DMS 273 treated with DMSO at 0.1 percent for 48 hours (cell line): ENCODE results near the gene CD164L2.
A peak's percentile ranks its signal among the peaks of the same experiment; 100 is the strongest.
"Not testable (repeated sequence)": the region's sequence is repeated elsewhere in the genome, so short reads cannot be mapped to it uniquely, and the experiment has no call there.

Source experiments
- DNase-seq: peaks from one replicate; lab custom pipeline; 2025; lab: John Stamatoyannopoulos, UW

The CD164L2 gene

DNA sequence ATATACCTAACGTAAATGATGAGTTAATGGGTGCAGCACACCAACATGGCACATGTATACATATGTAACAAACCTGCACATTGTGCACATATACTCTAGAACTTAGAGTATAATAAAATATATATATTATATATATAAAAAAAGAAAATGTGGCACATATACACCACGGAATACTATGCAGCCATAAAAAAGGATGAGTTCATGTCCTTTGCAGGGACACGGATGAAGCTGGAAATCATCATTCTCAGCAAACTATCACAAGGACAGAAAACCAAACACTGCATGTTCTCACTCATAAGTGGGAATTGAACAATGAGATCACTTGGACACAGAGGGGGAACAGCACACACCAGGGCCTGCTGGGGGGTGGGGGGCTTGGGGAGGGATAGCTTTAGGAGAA, 1.7 kb upstream of the CD164L2 start:
- DNase-seq, result not testable (repeated sequence)

DNA sequence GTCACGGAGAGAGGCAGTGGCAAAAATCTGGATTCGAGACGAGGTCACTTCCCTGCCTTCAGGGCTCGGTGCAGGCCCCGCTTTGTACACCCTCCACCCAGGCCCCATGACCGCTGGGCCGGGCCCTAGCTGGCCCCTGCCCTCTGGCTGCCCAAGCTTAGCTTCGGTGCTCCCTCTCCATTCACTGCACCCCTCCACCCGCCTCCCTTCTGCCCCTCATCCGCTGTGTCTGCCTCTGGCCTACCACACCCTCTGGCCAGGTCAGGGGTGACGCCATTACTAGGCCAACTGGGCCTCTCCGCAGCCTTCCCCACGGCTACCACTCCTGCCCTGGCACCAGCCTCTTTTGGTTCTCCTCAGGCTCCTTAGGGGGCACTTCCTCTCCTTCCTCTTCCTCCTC, 528 bp upstream of the CD164L2 start:
- DNase-seq, result no peak

DNA sequence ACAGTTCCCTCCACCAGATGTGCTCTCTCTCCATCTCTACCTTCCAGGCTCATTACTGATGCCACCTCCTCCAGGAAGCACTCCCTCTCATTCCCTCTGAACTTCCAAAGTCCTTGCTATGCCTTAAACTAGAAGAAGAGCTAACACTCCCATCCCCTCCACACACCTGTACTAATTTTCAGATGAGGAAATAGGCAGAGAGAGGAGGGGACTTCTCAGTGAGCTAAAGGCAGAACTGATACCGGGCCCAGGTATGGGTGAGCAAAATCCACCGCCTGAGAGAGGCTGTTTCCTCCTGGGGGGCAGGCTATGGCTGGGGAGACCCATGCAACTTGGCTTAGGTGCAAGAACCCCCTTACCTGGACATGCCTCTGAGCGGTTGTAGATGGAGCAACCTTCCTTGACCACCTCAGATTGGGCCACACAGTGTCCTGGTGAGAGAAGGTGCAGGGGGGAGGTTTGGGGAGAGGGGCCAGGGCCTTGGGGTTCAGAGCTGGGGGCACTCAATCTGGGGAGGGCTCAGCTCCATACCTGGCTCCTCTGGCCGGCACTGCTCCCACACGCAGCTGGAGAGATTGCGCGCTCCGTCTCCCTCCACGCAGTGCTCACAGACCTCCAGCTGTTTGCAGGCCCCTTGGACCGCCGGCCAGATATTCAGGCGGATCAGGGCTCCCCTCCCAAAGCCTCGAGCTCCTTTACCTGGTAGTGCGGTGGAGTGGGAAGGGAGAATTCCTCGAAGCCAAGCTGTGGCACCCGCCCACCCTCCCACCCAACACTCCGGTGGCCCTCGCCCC, 967 bp downstream of the CD164L2 start:
- no peak for DNase-seq

DNA sequence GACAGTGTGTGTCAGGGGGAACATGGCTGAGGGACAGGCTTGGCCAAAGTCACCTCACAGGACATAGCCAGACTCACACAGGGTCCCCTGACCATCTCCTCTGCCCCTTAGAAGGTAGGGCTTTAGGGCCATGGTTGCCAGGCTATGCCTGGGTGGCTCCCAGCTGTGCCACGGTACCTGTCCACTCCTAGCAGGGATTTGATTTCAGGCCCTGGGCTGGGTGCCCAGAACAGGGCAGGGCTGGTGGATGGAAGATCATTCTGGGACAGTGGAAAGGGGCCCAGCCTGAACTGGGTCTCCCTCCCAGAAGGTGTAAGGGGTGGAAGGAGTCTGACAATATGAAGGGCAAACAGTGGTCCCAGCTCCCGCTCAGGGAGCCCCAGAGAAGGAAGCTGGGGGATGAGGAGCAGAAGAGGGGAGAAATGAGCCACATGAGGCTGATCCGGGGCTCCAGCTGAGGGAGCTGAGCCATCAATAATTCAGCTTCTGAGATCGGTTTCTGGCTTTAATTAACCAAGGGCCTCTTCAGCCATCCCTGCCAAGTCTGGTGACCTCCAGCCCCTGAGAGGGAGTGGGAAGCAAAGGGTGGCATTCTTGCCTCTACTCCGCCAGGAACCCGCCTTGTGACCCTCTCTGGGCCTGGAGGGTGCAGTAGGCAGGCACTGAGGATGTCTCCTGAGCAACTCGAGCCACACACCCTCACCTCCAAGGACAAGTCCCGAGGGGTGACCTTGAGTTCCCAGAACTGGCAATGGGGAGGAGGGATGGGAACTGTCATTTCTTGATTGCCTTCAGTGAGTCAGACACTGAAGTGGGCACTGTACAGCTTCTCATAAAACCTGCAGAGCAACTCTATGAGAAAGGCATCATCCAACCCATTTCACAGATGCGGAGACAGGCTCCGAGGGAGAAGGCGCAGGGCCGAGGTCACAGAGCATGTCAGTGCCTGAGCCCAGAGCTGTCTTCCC, 2.1 kb downstream of the CD164L2 start:
- no peak for DNase-seq

DNA sequence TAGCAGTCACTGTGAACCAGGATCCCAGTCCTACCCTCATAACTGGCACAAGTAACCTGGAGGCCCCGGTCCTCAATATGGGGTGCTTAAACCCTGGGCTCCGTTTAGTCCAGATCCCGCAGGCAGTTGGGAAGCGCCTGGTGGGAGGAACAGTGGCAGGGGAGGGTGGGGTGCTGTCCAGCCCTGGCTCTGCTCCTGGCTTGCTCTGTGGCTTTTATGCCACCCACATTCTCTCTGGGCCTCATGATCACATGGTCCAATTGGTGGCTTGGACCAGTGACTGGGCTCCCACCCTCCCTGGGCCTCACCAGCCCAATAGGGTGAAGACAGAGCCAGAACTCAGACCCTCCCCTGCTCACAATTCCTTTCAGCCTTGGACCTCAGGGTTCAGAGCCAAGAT, 2.9 kb downstream of the CD164L2 start:
- no peak for DNase-seq

DNA sequence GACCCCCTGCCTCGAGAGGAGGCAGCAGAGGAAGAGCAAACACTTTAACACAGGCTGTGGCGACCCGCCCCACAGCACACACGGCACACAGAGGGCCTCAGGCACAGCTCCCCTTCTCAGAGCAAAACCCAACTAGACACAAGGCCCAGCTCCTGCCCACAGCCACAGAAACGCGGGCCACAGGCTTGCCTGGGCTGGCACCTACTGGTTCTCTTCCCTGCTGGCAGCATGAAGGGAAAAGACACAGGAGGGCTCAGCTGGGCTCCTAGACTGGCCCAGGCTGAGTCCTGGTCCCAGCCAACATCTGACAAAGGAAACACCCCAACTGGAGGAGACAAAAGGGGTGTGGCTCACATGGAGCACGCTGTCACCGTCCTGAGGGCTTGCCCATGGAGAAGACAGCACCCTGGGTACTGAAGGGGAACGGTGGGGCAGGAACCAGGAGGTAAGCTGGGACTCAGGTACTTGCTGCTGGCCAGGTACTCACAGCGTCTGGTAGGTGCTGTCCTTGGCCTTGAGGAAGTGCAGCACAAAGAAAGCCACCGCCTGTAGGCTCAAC, 3.5 kb downstream of the CD164L2 start:
- DNase-seq, result no peak

DNA sequence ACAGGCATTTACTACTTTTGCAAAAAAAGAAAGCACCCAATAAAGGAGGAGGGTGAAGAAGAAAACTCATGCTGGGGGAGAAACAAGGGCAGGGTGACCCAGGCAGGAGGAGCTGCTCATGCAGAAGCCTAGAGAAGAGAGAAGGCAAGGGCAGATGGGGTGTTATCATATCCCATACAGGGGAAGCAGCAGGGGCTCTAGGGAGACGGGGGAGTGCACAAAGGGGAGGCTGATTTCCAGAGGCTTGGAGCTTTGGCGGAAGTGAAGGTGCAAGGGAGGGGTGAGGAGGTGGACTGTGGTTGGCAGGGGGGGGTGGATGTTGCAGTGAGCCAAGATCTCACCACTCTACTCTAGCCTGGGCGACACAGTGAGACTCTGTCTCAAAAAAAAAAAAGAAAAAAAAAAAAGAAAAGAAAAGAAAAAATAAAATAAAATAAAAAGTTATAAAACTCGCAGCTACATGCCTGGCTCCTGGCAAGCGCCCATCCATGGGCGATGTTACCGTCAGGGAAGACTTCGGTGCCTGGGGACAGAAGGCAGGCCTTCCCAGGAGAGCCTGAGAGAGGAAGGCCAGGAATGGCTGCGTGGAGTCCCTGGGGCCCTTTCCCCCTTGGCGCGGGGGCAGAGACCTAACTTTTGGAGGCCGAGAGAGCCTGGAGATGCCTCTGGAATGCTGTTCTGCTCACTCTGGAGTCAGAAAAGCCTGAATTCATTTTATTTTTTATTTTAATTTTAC, 5.2 kb downstream of the CD164L2 start:
- no peak for DNase-seq

DNA sequence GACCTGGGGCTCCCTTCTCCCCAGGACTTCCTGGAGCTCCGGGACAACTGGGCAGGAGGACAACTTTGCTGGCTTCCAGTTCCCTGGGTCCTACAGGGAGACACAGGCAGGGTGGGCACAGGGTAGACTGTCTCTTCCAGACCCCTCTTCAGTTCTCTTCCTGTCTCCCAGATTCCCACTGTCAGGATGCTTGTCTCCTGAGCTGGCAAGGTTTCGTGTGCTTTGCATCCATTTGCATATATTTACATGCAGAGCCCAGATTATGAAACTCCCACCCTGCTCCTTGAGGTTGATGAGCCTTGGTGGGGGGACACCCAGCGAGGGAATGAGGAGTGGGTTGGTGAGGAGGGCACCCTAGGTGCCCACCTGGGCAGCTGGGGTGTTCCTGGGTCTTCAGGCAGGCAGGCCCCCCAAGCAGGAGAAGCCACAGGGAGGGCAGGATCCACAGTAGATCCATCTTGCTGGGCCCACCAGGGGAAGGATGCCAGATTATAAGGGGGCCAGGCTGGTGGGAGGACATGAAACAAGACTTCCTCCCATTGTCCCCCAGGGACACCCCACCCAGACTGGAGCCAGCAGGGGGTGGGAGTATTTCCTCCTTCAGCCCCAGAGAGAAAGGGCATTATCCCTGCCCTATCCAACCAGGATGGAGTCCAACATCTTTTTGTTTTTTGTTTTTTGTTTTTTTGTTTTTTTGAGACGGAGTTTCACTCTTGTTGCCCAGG, 8.6 kb downstream of the CD164L2 start, which contains the start of gene FCN3:
FCN3 (minus strand) TSS at position 463 of the 725 bp plus-strand sequence; CDS start at position 457, 6 bp downstream.
- DNase-seq, result no peak

DNA sequence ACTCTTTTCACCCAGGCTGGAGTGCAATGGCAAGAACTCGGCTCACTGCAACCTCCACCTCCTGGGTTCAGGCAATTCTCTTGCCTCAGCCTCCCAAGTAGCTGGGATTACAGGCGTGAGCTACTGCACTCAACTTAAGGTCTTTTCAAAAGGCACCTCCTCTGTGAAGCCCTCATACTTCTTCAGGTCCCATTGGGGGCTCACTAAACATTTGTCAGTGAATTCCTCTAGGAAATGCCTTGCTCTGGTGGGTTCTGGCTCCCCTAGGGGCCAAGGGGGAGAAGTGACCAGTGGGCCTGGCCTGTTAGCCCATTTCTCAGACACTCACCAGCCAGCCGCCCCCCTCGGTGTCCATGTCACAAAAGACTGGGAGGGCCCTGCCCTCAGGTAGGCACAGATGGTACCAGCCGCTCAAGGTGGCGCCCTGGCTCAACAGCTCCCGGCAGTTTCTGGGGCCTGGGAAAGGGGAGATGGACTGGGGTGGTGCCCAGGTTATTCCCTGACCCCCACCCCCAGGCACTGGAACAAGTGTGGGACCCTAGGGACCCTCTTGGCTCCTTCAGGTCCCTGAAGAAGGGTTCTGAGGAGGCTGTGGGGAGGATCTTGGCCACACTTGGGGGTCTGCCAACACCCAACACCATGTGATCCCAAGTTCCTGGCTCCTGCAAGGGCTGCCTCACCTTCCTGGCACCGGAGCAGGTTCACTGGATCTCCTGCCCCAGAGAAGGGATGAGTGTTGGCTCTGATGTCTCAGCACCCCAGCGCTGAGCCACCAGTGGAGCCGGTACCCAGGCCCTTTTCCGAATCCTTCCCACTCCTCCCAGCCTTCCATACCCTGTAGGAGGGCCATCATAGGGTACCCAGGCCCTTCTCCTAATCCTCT, 10.1 kb downstream of the CD164L2 start:
- DNase-seq, result no peak

DNA sequence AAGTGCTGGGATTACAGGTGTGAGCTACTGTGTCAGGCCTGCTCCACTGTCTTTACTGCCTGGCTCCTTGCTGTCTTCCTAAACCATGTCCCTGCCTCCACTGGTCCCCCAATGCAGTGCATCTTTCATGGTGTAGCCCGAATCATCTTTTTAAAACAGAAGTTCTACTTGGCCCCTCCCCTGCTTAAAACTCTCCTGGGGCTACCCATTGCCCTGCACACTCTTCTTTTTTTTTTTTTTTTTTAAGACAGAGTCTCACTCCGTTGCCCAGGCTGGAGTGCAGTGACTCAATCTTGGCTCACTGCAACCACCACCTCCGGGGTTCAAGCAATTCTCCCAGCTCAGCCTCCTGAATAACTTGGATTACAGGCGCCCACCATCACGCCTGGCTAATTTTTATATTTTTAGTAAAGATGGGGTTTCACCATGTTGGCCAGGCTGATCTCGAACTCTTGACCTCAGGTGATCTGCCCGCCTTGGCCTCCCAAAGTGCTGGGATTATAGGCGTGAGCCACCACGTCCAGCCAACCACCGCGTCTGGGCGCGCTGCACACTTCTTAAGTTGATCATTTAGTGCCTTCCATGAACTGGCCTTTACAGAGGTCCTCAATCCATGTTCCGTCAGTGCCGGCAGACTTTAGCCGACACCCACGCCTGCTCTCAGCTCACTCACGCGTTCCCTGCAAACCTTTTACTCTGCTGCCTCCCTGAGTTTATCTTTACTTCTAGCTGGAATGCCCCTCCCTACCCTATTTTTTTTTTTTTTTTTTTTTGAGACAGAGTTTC, 10.9 kb downstream of the CD164L2 start:
- no peak for DNase-seq

DNA sequence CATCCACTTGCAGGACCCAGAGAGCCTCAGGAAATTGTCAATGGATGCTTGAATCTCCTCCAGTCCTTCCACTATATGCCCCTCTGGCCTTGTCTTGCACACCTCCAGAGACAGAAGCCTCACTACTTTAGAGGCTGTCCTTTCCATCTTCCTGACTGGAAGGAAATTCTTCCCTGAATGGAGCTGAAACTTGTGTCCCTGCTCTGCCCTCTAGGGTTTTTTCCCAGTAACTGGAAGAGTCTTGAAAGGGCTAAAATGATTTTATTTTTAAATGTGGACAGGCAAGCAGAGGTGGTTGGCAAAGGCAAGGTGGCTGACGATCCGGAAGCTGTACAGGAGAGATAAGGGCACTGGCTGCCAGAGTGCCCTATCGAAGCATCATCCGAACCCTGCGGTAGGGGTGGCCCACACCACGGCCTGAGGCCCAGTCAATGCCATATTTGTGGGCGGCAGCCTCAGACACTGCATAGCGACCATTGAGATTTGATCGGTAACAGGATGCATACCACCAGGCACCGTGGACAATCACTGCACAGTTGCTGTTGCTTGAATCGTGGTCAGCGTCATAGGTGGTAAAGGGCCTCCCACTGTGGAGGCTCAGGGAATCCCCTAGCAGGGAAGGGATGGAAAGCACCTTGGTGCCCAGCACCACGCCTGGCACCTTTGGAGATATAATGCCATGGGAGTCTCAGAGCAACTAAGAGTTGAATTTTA, 14.1 kb downstream of the CD164L2 start:
- DNase-seq, result no peak

DNA sequence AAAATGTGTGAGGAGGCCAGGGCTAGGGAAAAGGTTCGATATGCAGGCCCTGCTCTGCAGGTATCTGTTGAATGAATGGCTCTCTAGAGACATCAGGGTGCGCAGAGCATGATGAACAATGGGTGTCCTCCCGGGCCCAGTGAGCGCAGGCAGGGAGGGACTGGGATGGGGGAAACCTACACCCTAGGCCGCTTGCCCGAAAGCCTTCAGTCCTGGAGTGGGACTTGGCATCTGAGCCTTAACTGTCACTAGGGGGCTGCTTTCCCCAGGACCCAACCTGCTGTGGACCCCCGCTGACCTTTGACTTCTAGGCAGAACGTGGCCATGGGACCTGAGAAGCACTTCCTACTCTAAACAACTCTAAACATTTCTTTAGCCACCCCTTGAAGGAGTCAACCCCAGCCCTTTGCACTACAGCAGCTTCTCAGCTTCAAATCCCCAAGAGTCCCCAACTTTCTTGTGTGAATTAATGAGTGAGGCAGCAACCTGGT, 15.9 kb downstream of the CD164L2 start:
- DNase-seq, result no peak

DNA sequence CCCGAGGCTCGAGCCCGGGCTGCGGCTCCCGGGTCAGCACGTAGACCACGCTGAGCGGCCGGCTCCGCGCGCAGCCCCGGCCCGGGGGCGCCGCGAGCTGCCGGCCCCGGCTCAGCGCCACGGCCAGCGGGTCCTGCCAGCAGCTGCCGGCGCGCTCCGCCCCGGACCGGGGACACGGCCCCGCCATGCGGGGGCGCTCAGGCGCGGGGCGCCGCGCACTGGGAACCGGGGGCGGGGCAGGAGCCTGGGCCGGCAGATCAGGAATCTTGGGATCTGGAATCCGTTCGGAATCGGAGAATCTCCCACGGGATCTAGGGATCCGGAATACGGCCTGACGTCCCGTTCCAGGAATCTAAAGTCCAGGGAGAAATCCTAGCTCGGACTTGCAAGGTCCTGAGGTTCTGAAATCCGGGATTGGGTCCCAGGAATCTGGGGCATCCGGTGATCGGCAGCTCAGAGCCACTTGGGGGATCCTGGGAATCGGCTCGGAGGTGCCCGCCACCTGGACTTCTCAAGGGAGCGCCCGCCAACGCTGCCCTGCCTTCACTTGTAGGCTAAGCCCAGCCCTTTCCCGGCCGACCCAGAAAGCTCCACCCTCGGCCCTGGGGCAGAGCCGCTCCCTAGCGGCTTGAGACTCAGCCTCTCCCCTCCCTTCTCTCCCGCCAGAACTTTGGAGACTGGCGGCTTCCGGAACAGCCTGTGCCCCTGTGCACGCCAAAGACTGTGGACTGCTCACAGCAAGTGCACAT, 16.5 kb downstream of the CD164L2 start, which contains the start of gene MAP3K6:
MAP3K6 (minus strand) TSS at position 551 of the 749 bp plus-strand sequence; CDS start at position 187, 364 bp downstream.
- DNase-seq, result peak; percentile 72

DNA sequence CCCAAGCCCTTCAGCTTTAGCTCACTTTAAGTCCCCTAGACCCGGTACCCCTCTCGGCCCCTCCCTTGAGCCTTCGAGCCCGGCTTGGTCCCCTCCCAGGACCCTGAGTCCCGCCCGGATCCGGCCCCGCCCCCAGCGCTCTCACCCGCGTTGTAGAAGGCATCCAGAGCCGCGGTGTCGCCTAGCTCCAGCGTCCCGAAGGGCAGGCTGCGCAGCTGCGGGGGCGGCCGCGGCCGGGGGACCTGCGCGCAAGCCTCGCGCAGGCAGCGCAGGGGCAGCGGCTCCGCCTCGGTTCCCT, 17.1 kb downstream of the CD164L2 start:
- DNase-seq, result peak; percentile 46

DNA sequence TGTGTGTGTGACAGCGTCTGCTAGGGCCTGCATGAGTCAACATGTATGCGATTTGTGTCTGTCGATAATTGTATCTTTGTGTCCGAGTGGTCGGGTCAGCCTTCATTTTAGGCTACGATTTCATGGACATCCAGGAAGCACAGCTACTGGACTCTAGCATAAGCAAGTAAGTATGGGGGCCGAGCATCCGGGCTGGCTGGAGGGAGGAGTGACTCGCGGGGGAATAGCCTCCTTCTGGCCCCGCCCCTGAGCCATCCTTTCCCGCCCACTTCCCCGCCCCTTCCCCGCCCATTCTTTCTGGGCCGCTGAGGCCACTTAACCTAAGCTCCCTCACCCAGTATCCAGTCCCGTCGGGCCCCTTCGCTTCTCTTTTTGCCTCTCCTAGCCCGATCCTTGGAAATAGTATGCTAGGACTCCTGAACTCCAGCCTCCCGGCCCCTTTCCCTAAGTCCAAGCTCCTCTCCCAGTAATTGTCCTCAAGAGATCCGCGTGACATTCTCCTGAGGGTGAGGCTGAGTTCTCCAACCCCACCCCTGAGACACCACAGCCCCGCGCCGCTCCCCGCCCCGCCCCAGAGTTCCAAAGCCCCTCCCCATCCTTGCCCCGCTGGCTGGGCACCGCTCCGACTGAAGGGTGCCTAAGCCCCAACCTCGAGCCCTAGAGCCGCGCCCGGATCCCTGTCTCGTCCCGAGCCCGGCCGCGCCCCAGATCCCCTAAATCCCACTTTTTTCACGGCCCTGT, 17.6 kb downstream of the CD164L2 start:
- peak; percentile 79 for DNase-seq

DNA sequence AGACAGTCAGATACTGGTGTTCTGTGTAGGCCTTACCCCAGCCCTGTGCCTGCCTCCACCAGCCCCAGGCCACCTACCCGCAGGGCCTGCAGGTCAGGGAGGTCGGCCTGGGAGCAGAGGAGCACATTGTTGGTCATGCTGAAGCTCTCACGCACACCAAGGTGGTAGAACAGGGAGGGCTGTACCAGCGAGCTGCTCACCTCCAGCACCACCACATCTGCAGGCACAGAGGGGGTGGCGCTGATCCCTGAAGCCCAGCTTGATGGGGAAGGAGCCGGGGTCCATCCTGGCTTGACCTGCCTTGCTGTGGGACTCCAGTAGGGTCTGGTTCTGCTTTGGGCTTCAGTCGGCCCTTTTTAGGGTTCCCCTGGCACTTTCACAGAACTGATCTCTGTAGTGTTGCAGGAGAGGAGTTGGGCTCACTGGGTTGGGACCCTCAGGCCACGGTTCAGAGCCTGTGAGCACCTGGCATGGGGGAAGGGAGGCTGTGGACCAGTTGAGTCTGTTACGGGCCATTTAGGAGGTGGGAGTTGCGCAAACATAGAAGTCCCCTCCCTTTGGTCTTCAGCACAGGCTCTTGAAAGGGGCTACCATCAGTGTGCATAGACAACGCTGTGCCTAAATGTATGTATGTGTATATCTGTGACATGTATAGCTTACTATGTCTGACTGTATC, 18.3 kb downstream of the CD164L2 start:
- no peak for DNase-seq
